Measurements from ENCODE around the gene NUAK1.

The NUAK1 gene

GRCh38 chr12:106138633-106139421 is at the start of gene NUAK1:
NUAK1 (minus strand) TSS chr12:106138954; CDS start chr12:106138653, 301 bp downstream.
- DNase-seq = peak in 49 of 51 donors; percentile 33 to 88 (median 73)

GRCh38 chr12:106188256-106188655 is 49.5 kb upstream of the NUAK1 start:
- no peak for DNase-seq

- DNase-seq = no peak
Measured at GRCh38 chr12:106187842-106188241, 49.1 kb upstream of the NUAK1 start.

- DNase-seq = no peak
Measured at GRCh38 chr12:106187155-106187789, 48.5 kb upstream of the NUAK1 start.

- DNase-seq = no peak
Measured at GRCh38 chr12:106183735-106184134, 45.0 kb upstream of the NUAK1 start.

GRCh38 chr12:106181401-106182114 is 42.8 kb upstream of the NUAK1 start:
- DNase-seq = no peak

GRCh38 chr12:106179086-106179485 is 40.3 kb upstream of the NUAK1 start:
- DNase-seq = no peak

GRCh38 chr12:106178562-106178961 is 39.8 kb upstream of the NUAK1 start:
- no peak for DNase-seq

GRCh38 chr12:106176560-106176959 is 37.8 kb upstream of the NUAK1 start:
- DNase-seq = no peak

- no peak for DNase-seq
Measured at GRCh38 chr12:106174876-106175275, 36.1 kb upstream of the NUAK1 start.

- DNase-seq = no peak
Measured at GRCh38 chr12:106173442-106173841, 34.7 kb upstream of the NUAK1 start.

GRCh38 chr12:106171117-106171750 is 32.5 kb upstream of the NUAK1 start:
- DNase-seq = no peak

GRCh38 chr12:106170285-106170684 is 31.5 kb upstream of the NUAK1 start:
- DNase-seq = peak in 1 of 51 donors; percentile 27

- no peak for DNase-seq
Measured at GRCh38 chr12:106163712-106164111, 25.0 kb upstream of the NUAK1 start.

- DNase-seq = no peak
Measured at GRCh38 chr12:106161491-106161890, 22.7 kb upstream of the NUAK1 start.

- no peak for DNase-seq
Measured at GRCh38 chr12:106160915-106161314, 22.2 kb upstream of the NUAK1 start.

- no peak for DNase-seq
Measured at GRCh38 chr12:106157802-106158201, 19.0 kb upstream of the NUAK1 start.

GRCh38 chr12:106154751-106155273 is 16.1 kb upstream of the NUAK1 start:
- no peak for DNase-seq

- no peak for DNase-seq
Measured at GRCh38 chr12:106152334-106152733, 13.6 kb upstream of the NUAK1 start.

- no peak for DNase-seq
Measured at GRCh38 chr12:106150555-106150954, 11.8 kb upstream of the NUAK1 start.

GRCh38 chr12:106149096-106149784 is 10.5 kb upstream of the NUAK1 start:
- peak in 9 of 51 donors; percentile 4 to 30 (median 14) for DNase-seq

Data from hypothalamus (tissue), 51 donors.